LoVo (cell line): Measurements from ENCODE around the gene ANKFN1.
A peak's percentile ranks its signal among the peaks of the same experiment; 100 is the strongest.

ENCODE experiments used
- DNase-seq: peaks from one replicate; pipeline ENCODE4 v3.0.0-alpha.2; 2016; ENCODE audit warnings: low spot score

The ANKFN1 gene

DNA sequence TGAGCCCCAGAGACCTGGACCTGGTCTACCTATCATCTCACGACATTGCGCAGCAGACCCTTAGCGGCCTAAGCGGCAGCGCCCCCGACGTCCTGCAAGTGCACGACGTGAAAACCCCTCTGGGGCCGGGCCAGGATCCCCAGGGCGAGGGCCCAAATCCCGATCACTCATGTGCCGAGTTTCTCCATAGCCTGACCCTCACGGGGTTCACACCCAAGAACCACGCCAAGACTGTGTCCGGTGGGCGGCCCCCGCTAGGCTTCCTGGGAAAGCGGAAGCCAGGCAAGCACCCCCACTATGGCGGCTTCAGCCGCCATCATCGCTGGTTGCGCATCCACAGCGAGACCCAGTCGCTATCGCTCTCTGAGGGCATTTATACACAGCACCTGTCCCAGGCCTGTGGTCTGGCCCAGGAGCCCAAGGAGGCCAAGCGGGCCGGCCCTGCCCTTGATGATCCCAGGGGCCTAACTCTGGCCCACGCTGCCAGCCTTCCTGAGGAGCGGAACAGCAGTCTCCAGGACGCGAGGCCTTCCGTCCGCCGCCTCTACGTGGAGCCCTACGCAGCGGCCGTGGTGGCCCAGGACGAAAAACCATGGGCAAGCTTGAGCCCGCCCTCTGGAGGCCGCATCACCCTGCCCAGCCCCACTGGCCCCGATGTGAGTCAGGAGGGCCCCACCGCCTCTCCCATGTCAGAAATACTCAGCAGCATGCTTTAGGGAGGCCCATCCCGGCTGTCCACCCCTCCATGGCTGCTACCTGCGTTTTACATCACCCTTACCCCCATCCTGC lies 357.5 kb downstream of the ANKFN1 start:
- no peak for DNase-seq

DNA sequence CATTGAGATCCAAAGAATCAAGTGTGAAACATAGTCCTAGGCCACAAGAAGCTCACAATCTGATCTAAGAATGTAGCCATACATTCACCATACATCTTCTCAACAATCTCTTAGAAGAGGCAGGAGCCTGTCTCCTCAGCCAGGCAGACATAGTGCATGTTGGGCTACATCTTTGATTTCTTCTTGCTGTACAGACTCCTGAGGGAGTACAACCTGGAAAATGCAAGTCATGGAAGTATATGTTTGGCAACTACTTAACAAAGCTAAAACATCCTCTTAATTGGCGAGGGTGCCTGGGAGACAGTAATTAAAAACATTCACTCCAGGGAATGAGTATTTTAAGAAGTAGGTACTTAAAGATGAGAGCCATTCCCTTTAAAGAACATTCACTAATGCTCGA lies 361.0 kb downstream of the ANKFN1 start:
- DNase-seq, result no peak

DNA sequence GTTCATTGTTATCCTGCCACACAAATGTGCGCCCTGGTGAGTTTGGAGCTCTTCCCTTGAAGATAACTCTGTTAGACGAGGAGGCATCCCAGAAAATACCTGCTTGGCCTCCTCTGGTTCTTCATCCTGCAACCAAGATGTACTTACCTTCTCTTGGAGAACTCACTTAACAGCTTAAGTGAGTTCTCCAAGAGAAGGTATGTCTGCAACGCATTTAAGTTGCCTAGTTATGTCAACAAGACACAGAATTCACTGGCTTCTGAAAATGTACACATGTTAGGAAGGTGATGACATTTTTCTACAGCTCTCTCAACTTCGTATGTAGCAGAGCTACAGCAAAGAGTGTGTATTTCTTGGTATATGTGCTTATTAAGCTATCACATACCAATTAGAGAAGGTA lies 361.6 kb downstream of the ANKFN1 start:
- no peak for DNase-seq

DNA sequence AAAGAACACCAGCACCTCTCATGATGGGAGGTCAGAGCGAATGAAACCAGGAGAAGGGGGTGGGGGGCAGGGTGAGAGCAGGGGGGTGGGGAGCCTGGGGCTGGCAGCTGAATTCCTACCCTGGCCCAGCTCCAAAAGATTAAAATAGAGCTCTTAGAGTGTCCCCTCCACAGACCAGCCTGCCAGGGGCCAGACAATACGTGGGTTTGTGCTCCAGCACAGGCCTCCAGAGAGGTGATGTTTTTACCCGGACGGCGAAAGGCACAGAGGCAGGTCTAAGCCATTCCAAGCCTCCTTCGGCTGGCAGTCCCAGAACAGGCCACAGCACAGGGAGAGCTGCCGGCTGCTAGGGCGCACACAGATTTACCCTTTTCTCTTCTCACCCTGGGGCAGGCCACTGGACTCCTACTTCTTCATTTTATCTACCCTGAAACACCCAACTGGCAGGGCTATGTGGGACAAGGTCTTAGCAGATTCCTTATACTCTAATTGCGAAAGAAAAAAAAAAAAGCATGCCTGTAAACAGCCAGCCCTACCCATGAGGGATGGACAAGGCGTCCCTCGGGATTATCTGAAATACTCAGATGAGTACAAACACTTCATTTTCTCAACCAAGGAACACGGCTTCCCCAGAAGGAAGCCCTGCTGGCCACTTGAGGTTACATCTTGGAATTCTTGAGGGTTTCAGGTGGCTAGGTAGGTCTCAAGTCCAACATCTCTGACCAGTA lies 368.3 kb downstream of the ANKFN1 start:
- DNase-seq, result no peak

DNA sequence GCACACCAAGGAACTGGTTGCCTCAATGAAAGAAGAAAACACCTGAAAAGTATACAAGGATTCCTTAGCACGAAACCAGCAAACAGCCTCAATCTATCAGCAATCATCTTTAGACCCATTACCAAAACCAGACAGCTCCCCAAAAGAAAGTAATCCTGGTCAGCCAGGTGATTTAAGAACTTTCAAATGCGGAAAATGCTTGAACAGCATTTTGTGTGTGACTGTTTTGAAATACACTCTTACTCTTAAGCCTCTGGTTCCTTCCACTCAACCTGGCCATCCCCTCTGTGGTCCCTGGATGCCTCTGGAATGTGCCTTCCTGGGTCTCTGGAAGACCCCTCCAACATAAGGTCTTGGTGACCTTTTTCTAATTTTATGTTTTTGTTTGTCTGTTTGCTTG lies 369.8 kb downstream of the ANKFN1 start:
- no peak for DNase-seq

DNA sequence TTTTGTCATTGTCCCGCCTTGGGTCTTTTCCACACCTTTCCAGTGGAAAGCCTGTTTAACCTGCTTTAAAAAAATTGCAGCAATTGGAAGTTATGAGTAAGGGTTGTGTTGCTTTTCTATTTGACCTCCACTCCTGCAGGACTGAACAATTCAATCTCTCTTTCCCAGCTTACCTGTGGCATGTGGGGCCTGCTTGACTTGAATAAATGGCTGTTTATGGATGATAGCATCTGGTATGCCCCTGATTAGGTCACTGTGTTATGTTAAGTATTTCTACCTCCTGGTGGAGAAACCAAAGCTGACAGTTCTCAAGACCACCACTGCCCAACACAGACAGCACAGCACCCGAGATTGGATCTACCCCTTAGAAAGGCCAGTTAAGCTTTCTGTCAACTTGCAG lies 375.4 kb downstream of the ANKFN1 start:
- no peak for DNase-seq

DNA sequence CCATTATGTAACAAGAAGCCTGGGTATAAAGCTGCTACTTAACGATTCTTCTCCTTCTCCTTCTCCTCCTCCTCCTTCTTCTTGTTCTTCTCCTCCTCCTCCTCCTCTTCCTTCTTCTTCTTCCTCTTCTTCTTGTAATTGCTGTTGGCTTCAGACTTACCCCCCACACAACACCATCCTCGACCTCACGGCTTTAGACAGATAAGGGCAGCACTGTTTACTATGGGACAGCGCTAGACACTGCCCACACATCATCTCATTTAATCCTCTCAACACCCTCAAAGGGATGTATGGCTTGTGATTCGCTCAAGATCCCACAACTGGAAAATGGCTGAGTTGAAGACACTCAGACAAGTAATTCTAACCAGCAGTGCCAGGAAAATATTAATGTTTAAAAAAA lies 379.7 kb downstream of the ANKFN1 start:
- no peak for DNase-seq

DNA sequence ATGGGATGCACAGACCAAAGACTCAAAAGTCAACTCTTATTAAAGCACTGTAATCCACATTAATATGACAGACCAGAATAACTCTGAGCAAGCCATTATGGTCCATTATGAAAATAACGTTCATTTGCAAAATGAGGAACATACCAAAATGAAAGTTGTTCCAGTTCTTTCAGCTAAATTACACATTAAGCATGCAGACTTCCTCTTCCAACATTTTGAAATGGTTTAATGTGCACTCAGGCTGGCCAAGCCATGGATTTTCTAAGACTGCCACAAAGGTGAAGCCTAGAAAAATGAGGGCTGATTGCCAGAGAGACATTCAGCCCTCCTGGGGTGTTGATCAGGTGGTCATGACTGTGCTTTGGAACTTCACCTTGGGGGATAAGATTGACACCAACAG lies 383.5 kb downstream of the ANKFN1 start:
- DNase-seq, result no peak

DNA sequence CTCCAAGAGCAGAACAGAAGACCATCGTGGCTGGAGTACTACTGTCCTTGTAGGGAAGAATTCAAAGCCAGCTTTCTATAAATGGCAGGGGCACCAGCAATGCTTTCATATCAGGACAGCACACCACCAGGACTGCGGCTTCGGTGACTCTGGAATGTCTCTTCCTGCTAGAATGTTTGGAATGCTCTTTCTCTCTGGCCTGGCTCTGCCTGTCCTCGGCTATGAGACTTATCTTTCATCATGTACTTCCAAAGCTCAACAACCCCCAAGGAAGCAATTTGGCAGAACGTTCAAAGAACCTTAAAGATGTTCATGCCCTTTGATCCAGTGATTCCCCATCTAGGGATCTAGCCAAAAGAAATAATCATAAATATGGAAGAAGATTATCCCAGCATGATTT lies 387.6 kb downstream of the ANKFN1 start:
- DNase-seq, result peak; percentile 12

DNA sequence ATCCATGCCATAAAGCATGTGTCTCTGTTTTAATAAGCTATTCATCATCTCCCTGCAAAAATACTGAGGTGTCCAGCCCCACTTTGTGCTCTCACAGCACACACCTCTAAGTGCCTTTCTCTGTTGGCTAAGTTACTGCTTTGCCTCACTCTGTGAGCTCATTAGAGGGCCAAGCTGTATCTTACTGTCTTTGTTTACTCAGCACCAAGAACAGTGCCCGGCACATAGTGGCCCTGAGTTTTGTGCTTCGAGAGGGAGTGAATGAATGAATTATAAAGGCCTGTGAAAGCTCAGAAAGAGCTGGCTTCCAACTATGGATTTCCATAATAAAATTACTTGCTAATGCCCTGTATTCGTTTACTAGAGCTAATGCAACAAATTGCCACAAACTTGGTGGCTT lies 390.0 kb downstream of the ANKFN1 start:
- no peak for DNase-seq

DNA sequence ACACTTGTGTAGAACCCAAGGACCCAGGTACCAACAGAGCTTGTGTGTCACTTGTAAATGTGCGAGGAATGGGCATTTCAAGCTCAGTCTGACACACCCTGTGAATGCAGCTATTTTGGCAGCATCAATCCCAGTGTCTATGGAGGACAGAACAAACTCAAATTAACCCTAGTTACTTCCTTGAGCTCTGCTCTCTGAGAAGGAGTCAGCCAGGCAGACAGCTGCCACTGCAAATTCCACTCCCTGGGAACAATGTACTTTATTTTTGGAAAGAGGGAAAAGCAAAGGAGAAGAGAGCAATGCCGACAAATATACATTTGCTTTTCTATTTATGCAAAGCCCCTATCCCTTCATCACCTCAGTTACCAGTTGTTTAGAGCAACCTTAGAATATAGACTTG lies 391.8 kb downstream of the ANKFN1 start:
- DNase-seq, result no peak

DNA sequence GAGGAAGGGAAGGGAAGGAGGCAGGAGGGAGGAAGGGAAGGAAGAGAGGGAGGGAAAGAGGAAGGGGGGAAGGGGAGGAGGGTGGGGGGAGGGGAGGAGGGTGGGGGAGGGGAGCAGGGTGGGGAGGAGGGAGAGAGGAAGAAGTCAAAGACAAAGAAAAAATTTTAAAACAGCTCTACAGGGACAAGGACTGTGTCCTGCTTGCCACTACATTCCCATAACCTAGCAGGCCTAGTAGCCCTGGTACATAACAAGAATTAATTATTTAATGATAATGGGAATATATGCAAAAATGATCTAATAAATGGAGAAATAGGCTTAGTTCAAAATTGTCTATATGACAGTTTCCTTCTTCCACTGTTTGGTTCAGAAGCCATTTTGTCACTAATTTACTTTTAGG lies 392.7 kb downstream of the ANKFN1 start:
- no peak for DNase-seq

DNA sequence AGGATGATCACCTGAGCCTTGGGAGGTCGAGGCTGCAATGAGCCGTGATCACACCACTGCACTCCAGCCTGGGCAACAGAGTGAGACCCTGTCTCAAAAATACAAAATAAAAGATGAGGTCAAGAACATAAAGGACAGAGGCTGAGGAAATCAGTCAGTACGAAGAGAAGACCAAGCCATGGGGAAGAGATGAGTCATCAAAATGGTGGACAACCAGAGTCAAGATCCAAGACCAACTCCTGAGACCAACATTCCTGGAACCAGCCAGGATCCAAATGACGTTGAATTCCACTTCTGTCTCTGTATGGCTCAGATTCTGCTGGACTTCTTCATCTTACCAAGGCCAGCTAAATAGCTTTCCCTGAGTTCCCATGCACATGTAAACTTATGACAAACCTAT lies 395.4 kb downstream of the ANKFN1 start:
- DNase-seq, result no peak

DNA sequence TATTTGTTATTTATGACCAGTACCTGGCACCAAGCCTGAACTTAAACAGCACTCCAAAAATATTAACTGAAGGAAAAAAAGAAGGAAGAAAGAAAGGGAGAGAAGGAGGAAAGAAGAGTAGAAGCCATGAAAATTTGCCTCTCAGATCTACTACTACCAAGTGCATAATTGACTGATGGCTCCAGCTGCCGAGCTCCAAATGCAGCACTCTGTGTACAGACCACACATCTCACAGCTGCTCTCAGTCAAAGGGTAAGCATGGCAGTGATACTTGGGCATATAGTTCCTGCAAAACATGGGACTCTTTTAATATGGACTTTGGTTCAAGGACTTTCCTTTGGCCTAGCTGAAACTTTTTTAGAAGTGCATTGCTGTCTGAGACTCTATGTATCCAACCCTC lies 396.2 kb downstream of the ANKFN1 start:
- no peak for DNase-seq

DNA sequence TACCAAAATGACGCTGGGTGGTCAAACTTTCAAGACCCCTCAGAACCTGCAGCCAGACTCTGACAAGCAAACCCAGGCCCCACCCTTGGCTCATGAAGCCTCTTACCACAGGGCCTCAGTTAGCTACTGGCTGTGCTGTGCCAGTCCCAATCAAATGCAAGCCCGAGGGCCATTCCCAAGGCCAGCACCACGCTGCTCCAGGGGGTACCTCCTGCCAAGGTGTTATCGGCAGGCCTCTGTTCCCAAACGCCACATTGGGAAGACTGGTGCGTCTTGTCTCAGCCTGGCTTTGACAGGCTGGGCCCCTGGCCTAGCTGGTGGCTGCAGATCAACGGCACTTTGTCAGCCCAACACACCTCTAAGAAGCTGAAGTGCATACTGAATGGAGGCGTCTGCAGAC lies 404.4 kb downstream of the ANKFN1 start:
- DNase-seq, result no peak

DNA sequence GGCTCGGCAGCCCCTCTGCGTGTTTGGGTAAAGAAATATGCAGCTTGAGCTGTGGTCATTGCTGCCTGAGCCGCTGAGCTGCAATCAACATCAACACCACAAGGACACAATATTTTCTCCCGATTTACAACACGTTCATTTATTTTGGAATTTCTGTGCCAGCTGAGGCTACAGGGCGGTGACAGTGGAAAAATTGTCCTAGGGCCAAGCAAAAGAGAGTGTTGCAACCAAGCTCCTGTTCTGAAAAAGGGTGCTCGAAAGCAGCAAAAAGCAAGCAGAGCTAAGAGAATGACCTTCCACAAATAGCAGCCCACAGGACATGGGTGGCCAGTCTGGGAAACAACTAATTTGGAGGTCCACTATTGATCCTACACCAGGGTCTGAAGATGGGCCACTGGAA lies 404.8 kb downstream of the ANKFN1 start:
- no peak for DNase-seq
